GM19468 (cell line): ENCODE measurements around the gene KCTD2.
"Not testable (repeated sequence)": the region's sequence is repeated elsewhere in the genome, so short reads cannot be mapped to it uniquely, and the experiment has no call there.

Source experiments
- ATAC-seq: cut with Tn5 transposase; IDR thresholded peaks from one replicate; pipeline ENCODE4 v1.9.1; 2021; ENCODE audit warnings: mild to moderate bottlenecking, moderate library complexity, moderate number of reproducible peaks; ENCODE audit not compliant: unreplicated experiment; ENCODE audit errors: extremely low read depth

KCTD2 gene

GRCh38 chr17:75019146-75019545, 27.9 kb upstream of the KCTD2 start:
- ATAC-seq, result no peak

- no peak for ATAC-seq
Observed at GRCh38 chr17:75019710-75020109, 27.3 kb upstream of the KCTD2 start.

GRCh38 chr17:75020331-75021110, 26.5 kb upstream of the KCTD2 start:
- ATAC-seq, result no peak

- no peak for ATAC-seq
Observed at GRCh38 chr17:75024686-75025397, 22.2 kb upstream of the KCTD2 start.

- not testable (repeated sequence) for ATAC-seq
Observed at GRCh38 chr17:75025398-75025734, 21.7 kb upstream of the KCTD2 start.

- not testable (repeated sequence) for ATAC-seq
Observed at GRCh38 chr17:75026650-75027049, 20.4 kb upstream of the KCTD2 start.

GRCh38 chr17:75030161-75030560, 16.9 kb upstream of the KCTD2 start:
- no peak for ATAC-seq

- ATAC-seq, result no peak
Observed at GRCh38 chr17:75031972-75032719, 14.9 kb upstream of the KCTD2 start.

GRCh38 chr17:75032720-75033280, 14.2 kb upstream of the KCTD2 start:
- ATAC-seq, result no peak

- ATAC-seq, result no peak
Observed at GRCh38 chr17:75033346-75034235, 13.4 kb upstream of the KCTD2 start.

GRCh38 chr17:75034236-75034908, 12.7 kb upstream of the KCTD2 start:
- no peak for ATAC-seq

GRCh38 chr17:75036643-75037268, 10.3 kb upstream of the KCTD2 start:
- no peak for ATAC-seq

- no peak for ATAC-seq
Observed at GRCh38 chr17:75039238-75039637, 7.8 kb upstream of the KCTD2 start.

GRCh38 chr17:75041656-75042280, 5.3 kb upstream of the KCTD2 start:
- ATAC-seq, result no peak

GRCh38 chr17:75043789-75044188, 3.2 kb upstream of the KCTD2 start:
- ATAC-seq, result not testable (repeated sequence)

GRCh38 chr17:75044716-75045115, 2.3 kb upstream of the KCTD2 start:
- ATAC-seq, result no peak

- ATAC-seq, result not testable (repeated sequence)
Observed at GRCh38 chr17:75045946-75046406, 1.0 kb upstream of the KCTD2 start.

GRCh38 chr17:75047398-75048098, 523 bp downstream of the KCTD2 start:
- no peak for ATAC-seq
